Measurements from ENCODE around the gene TARS3. TPM values are rescaled to one million over a fixed set of nuclear protein-coding genes. Genes with fewer than 3 reads are reported as not detected.

Gene TARS3
- total RNA-seq (2021; ENCODE audit: unreplicated experiment) (12.4 TPM), Bru-seq, nascent RNA (percentile 67 among the genes with signal in this experiment), BruChase-seq, experiment 1, labeled RNA remaining after a 2-hour chase (percentile 70 among the genes with signal in this experiment), BruChase-seq, experiment 2, labeled RNA remaining after a 6-hour chase (percentile 70 among the genes with signal in this experiment)
- polyA plus RNA-seq (2012; ENCODE audit: insufficient read length), result 7.8 TPM
- long read RNA-seq, transcript TARSL2-201 (19 exons, 3,610 nt), result major isoform, 21 of 29 reads
- long read RNA-seq, partial matches to known transcripts, result 2 of 29 reads
- long read RNA-seq, other reads (novel, unspliced or antisense), result 6 of 29 reads

GRCh38 chr15:101723874-101724674 lies at the start of gene TARS3:
Gene TARS3 (minus strand): TSS chr15:101724473. CDS start chr15:101724387, 86 bp downstream.
- in situ Hi-C loops (cut with HindIII; ENCODE audit: low pct_unique_long_range_greater_than_20kb, low sequenced_read_pairs) (no loop called here), intact Hi-C loops (cut with micrococcal nuclease; ENCODE audit: unreplicated experiment) (no loop called here)
- POLR2A ChIA-PET, result no interaction called here
- peak; percentile 45 for DNase-seq (ENCODE audit: low read depth, low spot score)
- Histone ChIP-seq H3K9me3 (ENCODE audit: control insufficient read depth, insufficient read depth, low read depth, low read length) (no peaks in the 10 kb centered on the region), H3K4me1 (ENCODE audit: control insufficient read depth, insufficient read depth, low read length) (peaks cover 10% of the 10 kb centered on the region), H3K4me3 (ENCODE audit: low read depth in 2 of 2, low read length in 2 of 2) (peak within 1 kb of the TSS; percentile 66 to 77), H3K27me3 (ENCODE audit: control insufficient read depth, insufficient read depth, low read length) (no peaks in the 10 kb centered on the region), H3K27ac (ENCODE audit: low read length) (peak within 1 kb of the TSS; percentile 73), H3K36me3 (ENCODE audit: control insufficient read depth, insufficient read depth, low read length) (peaks cover 5% of the 10 kb centered on the region)
- CTCF ChIA-PET, result no interaction called here
- BruUV-seq (replicated peaks), result no TSS peak
- ATAC-seq, result peak; percentile 100
- TF ChIP-seq TCF7L2 (IDR thresholded peaks at IDR 0.05; ENCODE audit: low read depth, low read length) (no peak), POLR2AphosphoS5 (IDR thresholded peaks at IDR 0.05; ENCODE audit: low read depth, low read length) (peak; percentile 79), CTCF (IDR thresholded peaks at IDR 0.05) (peak; percentile 29; the same call in 1 of the 2 replicates), REST (IDR thresholded peaks at IDR 0.05; ENCODE audit: insufficient read depth in 1 of 2, low read depth in 2 of 2, low read length in 1 of 2) (no peak), SIN3A (IDR thresholded peaks at IDR 0.05; ENCODE audit: borderline replicate concordance, insufficient read depth, low read depth, low read length) (peak; percentile 51; the same call in 1 of the 2 replicates)

- CTCF ChIA-PET, result no interaction called here
- H3K4me1 ChIP-seq (ENCODE audit: control insufficient read depth, insufficient read depth, low read length), result no peaks in the 10 kb centered on the region
- H3K9me3 ChIP-seq (ENCODE audit: control insufficient read depth, insufficient read depth, low read depth, low read length), result no peaks in the 10 kb centered on the region
- DNase-seq (ENCODE audit: low read depth, low spot score) (no peak), ATAC-seq (no peak)
- H3K27ac ChIP-seq (ENCODE audit: low read length), result no peak overlapping the region
- intact Hi-C loops (cut with micrococcal nuclease; ENCODE audit: unreplicated experiment) (no loop called here), in situ Hi-C loops (cut with HindIII; ENCODE audit: low pct_unique_long_range_greater_than_20kb, low sequenced_read_pairs) (no loop called here)
- no TSS peak for BruUV-seq (replicated peaks)
- POLR2A ChIA-PET, result no interaction called here
- H3K27me3 ChIP-seq (ENCODE audit: control insufficient read depth, insufficient read depth, low read length), result peaks cover 2% of the 10 kb centered on the region; the same call in 1 of the 2 replicates
- peak; percentile 72 for TF ChIP-seq CTCF (IDR thresholded peaks at IDR 0.05)
- TF ChIP-seq SIN3A (IDR thresholded peaks at IDR 0.05; ENCODE audit: borderline replicate concordance, insufficient read depth, low read depth, low read length), result no peak
- no peak for TF ChIP-seq POLR2AphosphoS5 (IDR thresholded peaks at IDR 0.05; ENCODE audit: low read depth, low read length)
- no peak for TF ChIP-seq TCF7L2 (IDR thresholded peaks at IDR 0.05; ENCODE audit: low read depth, low read length)
- no peak for TF ChIP-seq REST (IDR thresholded peaks at IDR 0.05; ENCODE audit: insufficient read depth in 1 of 2, low read depth in 2 of 2, low read length in 1 of 2)
- no peak overlapping the region for H3K4me3 ChIP-seq (ENCODE audit: low read depth in 2 of 2, low read length in 2 of 2)
- H3K36me3 ChIP-seq (ENCODE audit: control insufficient read depth, insufficient read depth, low read length), result no peaks in the 10 kb centered on the region
These were observed 49.3 kb upstream of the TARS3 start for GRCh38 chr15:101773496-101774100.

Measured in Panc1 (cell line).